Smooth muscle cell (in vitro differentiated cells): ENCODE results near the gene AP1S3. TPM values are rescaled to one million over a fixed set of nuclear protein-coding genes. Genes with fewer than 3 reads are reported as not detected.

Experiments
- DNase-seq: peaks from one replicate; lab custom pipeline; 2025; ENCODE audit not compliant: unreplicated experiment; lab: John Stamatoyannopoulos, UW
- H2AFZ ChIP-seq: fragments of 200-600 bp; sonication (generic); 2 replicates; pipeline ENCODE4 v1.6.0; 2016; ENCODE audit warnings: antibody characterized with exemption, low read depth, mild to moderate bottlenecking
- H3F3A ChIP-seq: fragments of 200-600 bp; sonication (generic); 2 replicates; pipeline ENCODE4 v1.6.0; 2017; ENCODE audit warnings: antibody characterized with exemption, low read depth
- H3K27ac ChIP-seq: fragments of 200-600 bp; sonication (generic); 2 replicates; pipeline ENCODE4 v1.5.1; 2016; ENCODE audit warnings: low read depth, mild to moderate bottlenecking
- H3K27me3 ChIP-seq: fragments of 200-600 bp; sonication (generic); 2 replicates; pipeline ENCODE4 v1.6.1; 2016; ENCODE audit warnings: low read depth, mild to moderate bottlenecking
- H3K36me3 ChIP-seq: fragments of 200-600 bp; sonication (generic); 2 replicates; pipeline ENCODE4 v1.5.1; 2016; ENCODE audit warnings: low read depth
- H3K4me1 ChIP-seq: fragments of 200-600 bp; sonication (generic); 2 replicates; pipeline ENCODE4 v1.5.1; 2016; ENCODE audit warnings: low read depth
- H3K4me2 ChIP-seq: fragments of 200-600 bp; sonication (generic); 2 replicates; pipeline ENCODE4 v1.6.0; 2016; ENCODE audit warnings: mild to moderate bottlenecking
- H3K4me3 ChIP-seq: fragments of 200-600 bp; sonication (generic); 2 replicates; pipeline ENCODE4 v1.5.1; 2016; ENCODE audit warnings: mild to moderate bottlenecking
- H3K79me2 ChIP-seq: fragments of 200-600 bp; sonication (generic); 2 replicates; pipeline ENCODE4 v1.6.0; 2016; ENCODE audit warnings: low read depth, mild to moderate bottlenecking
- H3K9ac ChIP-seq: fragments of 200-600 bp; sonication (generic); 2 replicates; pipeline ENCODE4 v1.6.0; 2016; ENCODE audit warnings: low read depth
- H3K9me3 ChIP-seq: fragments of 200-600 bp; sonication (generic); replicated peaks from 2 replicates; pipeline ENCODE4 v1.5.1; 2016; ENCODE audit warnings: low read depth
- H4K20me1 ChIP-seq: fragments of 200-600 bp; sonication (generic); 2 replicates; pipeline ENCODE4 v1.6.0; 2016; ENCODE audit warnings: low read depth
- CTCF ChIP-seq: fragments of 200-600 bp; sonication (generic); IDR thresholded peaks from 2 replicates; pipeline ENCODE4 v1.5.1; 2017; ENCODE audit warnings: borderline replicate concordance, mild to moderate bottlenecking, antibody characterized with exemption; ENCODE audit not compliant: insufficient read depth, poor library complexity, severe bottlenecking
- WGBS: methylation state at CpG from one replicate; pipeline ENCODE4 v1.1.7; 2016; ENCODE audit warnings: low lambda C conversion rate; 5-methylcytosine and 5-hydroxymethylcytosine counted together
- polyA plus RNA-seq: library from polyadenylated mRNA; unstranded; fragments of >200 nt; fragmentation: Nextera tagmentation; extraction: Ambion mirVana; gene quantifications from 2 replicates; pipeline ENCODE4 v1.2.1, GENCODE V29; 2016
- total RNA-seq: library from RNA; depleted of rRNA; stranded (reverse); fragments of >200 nt; gene quantifications from 2 replicates; pipeline ENCODE4 v1.2.3, GENCODE V29; 2014

AP1S3 gene
- total and polyA plus RNA-seq, 2 experiments from 2014 or later, result 1.4 to 11.4 TPM

- Histone ChIP-seq H2AFZ (no peak overlapping the region), H3K27me3 (no peaks in the 10 kb centered on the region), H3K27ac (peak overlapping the region; percentile 10), H3K9ac (no peak overlapping the region), H4K20me1 (no peaks in the 10 kb centered on the region), H3F3A (no peaks in the 10 kb centered on the region), H3K4me3 (no peak overlapping the region), H3K9me3 (no peaks in the 10 kb centered on the region), H3K79me2 (no peaks in the 10 kb centered on the region), H3K36me3 (no peaks in the 10 kb centered on the region), H3K4me1 (peaks cover 7% of the 10 kb centered on the region), H3K4me2 (peak overlapping the region; percentile 72)
- DNase-seq, result no peak
- no peak for TF ChIP-seq CTCF
- 23% methylated on average over 3 of the region's 3 CpGs for WGBS
Measured at GRCh38 chr2:223772363-223772762, 65.0 kb downstream of the AP1S3 start.

GRCh38 chr2:223771475-223771874, 65.9 kb downstream of the AP1S3 start:
- no peak for DNase-seq
- no peaks in the 10 kb centered on the region for H3K79me2 ChIP-seq
- no peak overlapping the region for H3K4me3 ChIP-seq
- no peak for TF ChIP-seq CTCF
- H2AFZ ChIP-seq, result no peak overlapping the region
- peaks cover 7% of the 10 kb centered on the region for H3K4me1 ChIP-seq
- H3K27me3 ChIP-seq, result no peaks in the 10 kb centered on the region
- H3K27ac ChIP-seq, result no peak overlapping the region
- H3F3A ChIP-seq, result no peaks in the 10 kb centered on the region
- H3K4me2 ChIP-seq, result no peak overlapping the region
- no peak overlapping the region for H3K9ac ChIP-seq
- no peaks in the 10 kb centered on the region for H3K9me3 ChIP-seq
- no peaks in the 10 kb centered on the region for H4K20me1 ChIP-seq
- no peaks in the 10 kb centered on the region for H3K36me3 ChIP-seq
- 95% methylated on average over 4 of the region's 4 CpGs for WGBS

GRCh38 chr2:223768179-223768578, 69.2 kb downstream of the AP1S3 start:
- Histone ChIP-seq H3K27ac (no peak overlapping the region), H3K79me2 (no peaks in the 10 kb centered on the region), H3K9ac (no peak overlapping the region), H3K4me2 (no peak overlapping the region), H3F3A (no peaks in the 10 kb centered on the region), H3K4me1 (peaks cover 7% of the 10 kb centered on the region), H3K36me3 (no peaks in the 10 kb centered on the region), H3K4me3 (no peak overlapping the region), H3K27me3 (no peaks in the 10 kb centered on the region), H4K20me1 (no peaks in the 10 kb centered on the region), H2AFZ (no peak overlapping the region), H3K9me3 (no peaks in the 10 kb centered on the region)
- TF ChIP-seq CTCF, result no peak
- 84% methylated on average over 3 of the region's 3 CpGs for WGBS
- no peak for DNase-seq

GRCh38 chr2:223767341-223767740, 70.0 kb downstream of the AP1S3 start:
- H3K27me3 ChIP-seq, result no peaks in the 10 kb centered on the region
- H2AFZ ChIP-seq, result no peak overlapping the region
- H4K20me1 ChIP-seq, result no peaks in the 10 kb centered on the region
- DNase-seq, result no peak
- no peak for TF ChIP-seq CTCF
- no peaks in the 10 kb centered on the region for H3F3A ChIP-seq
- H3K4me1 ChIP-seq, result peaks cover 4% of the 10 kb centered on the region
- H3K4me3 ChIP-seq, result no peak overlapping the region
- H3K36me3 ChIP-seq, result no peaks in the 10 kb centered on the region
- H3K27ac ChIP-seq, result no peak overlapping the region
- H3K9me3 ChIP-seq, result no peaks in the 10 kb centered on the region
- H3K9ac ChIP-seq, result no peak overlapping the region
- H3K79me2 ChIP-seq, result no peaks in the 10 kb centered on the region
- no peak overlapping the region for H3K4me2 ChIP-seq
